Measurements from ENCODE around the gene MRGPRX1. TPM values are rescaled to one million over a fixed set of nuclear protein-coding genes. Genes with fewer than 3 reads are reported as not detected.
"Not testable (repeated sequence)": the region's sequence is repeated elsewhere in the genome, so short reads cannot be mapped to it uniquely, and the experiment has no call there.

MRGPRX1 gene
- total RNA-seq, 2 donors from 2014 or later = not detected

GRCh38 chr11:18907391-18907790, 31.8 kb downstream of the MRGPRX1 start:
- Histone ChIP-seq H3K9me3 (no peaks in the 10 kb centered on the region), H3K4me1 (replicated peaks) (no peaks in the 10 kb centered on the region), H3K27me3 (replicated peaks; ENCODE audit: insufficient read depth) (no peaks in the 10 kb centered on the region), H3K4me3 (no peak overlapping the region), H3K36me3 (no peaks in the 10 kb centered on the region), H3K27ac (no peak overlapping the region)
- no peak for TF ChIP-seq POLR2AphosphoS5 (IDR thresholded peaks at IDR 0.05)
- intact Hi-C loops (cut with DNase I) = no loop called here
- no peak for DNase-seq (ENCODE audit: low spot score)
- WGBS = 80% methylated on average over 3 of the region's 3 CpGs

GRCh38 chr11:18900637-18901036, 38.6 kb downstream of the MRGPRX1 start:
- intact Hi-C loops (cut with DNase I); H3K9me3 ChIP-seq; H3K4me1 ChIP-seq (replicated peaks); H3K27me3 ChIP-seq (replicated peaks; ENCODE audit: insufficient read depth); DNase-seq (ENCODE audit: low spot score); H3K36me3 ChIP-seq; H3K27ac ChIP-seq; H3K4me3 ChIP-seq: not testable (repeated sequence)
- 18% methylated on average over 6 of the region's 6 CpGs for WGBS

GRCh38 chr11:18900151-18900611, 39.0 kb downstream of the MRGPRX1 start:
- H3K36me3 ChIP-seq; H3K9me3 ChIP-seq; intact Hi-C loops (cut with DNase I); H3K4me1 ChIP-seq (replicated peaks); H3K27ac ChIP-seq; H3K4me3 ChIP-seq; H3K27me3 ChIP-seq (replicated peaks; ENCODE audit: insufficient read depth): not testable (repeated sequence)
- DNase-seq (ENCODE audit: low spot score) = peak; percentile 35
- 17% methylated on average over 4 of the region's 4 CpGs for WGBS
- peak; percentile 32 for TF ChIP-seq POLR2AphosphoS5 (IDR thresholded peaks at IDR 0.05)

GRCh38 chr11:18891712-18892111, 47.5 kb downstream of the MRGPRX1 start:
- H3K36me3 ChIP-seq; H3K4me1 ChIP-seq (replicated peaks); H3K4me3 ChIP-seq; H3K9me3 ChIP-seq; H3K27ac ChIP-seq; DNase-seq (ENCODE audit: low spot score); H3K27me3 ChIP-seq (replicated peaks; ENCODE audit: insufficient read depth); intact Hi-C loops (cut with DNase I): not testable (repeated sequence)
- WGBS = 95% methylated on average over 2 of the region's 2 CpGs

GRCh38 chr11:18890615-18891014, 48.6 kb downstream of the MRGPRX1 start:
- Histone ChIP-seq H3K4me1 (replicated peaks) (no peaks in the 10 kb centered on the region), H3K4me3 (no peak overlapping the region), H3K27ac (no peak overlapping the region), H3K27me3 (replicated peaks; ENCODE audit: insufficient read depth) (no peaks in the 10 kb centered on the region), H3K36me3 (no peaks in the 10 kb centered on the region), H3K9me3 (no peaks in the 10 kb centered on the region)
- TF ChIP-seq CTCF (IDR thresholded peaks at IDR 0.05) (no peak), POLR2AphosphoS5 (IDR thresholded peaks at IDR 0.05) (no peak), POLR2A (IDR thresholded peaks at IDR 0.05) (no peak)
- 48% methylated on average over 1 of the region's 1 CpG for WGBS
- intact Hi-C loops (cut with DNase I) = no loop called here
- no peak for DNase-seq (ENCODE audit: low spot score)

Other genes starting within 250 kb of the MRGPRX1 start
- 1 to 10 TPM; 3.2 to 6.5 TPM for gene TMEM86A, start 240.6 kb downstream of the MRGPRX1 start, total RNA-seq
- gene IGSF22, start 213.2 kb downstream of the MRGPRX1 start, total RNA-seq = 1 to 10 TPM in 1 of 2 donors, under 1 TPM in 1; 0.82 to 1.1 TPM
- 1 to 10 TPM in 1 of 2 donors, under 1 TPM in 1; 0.77 to 4.8 TPM for gene PTPN5, start 147.6 kb downstream of the MRGPRX1 start, total RNA-seq
- gene MRGPRX2, start 121.3 kb upstream of the MRGPRX1 start, total RNA-seq = not detected
- gene ZDHHC13, start 177.8 kb upstream of the MRGPRX1 start, total RNA-seq = 10 to 100 TPM; 12.2 to 12.3 TPM